ENCODE results near the gene USP9X.
"Not testable (repeated sequence)": the region's sequence is repeated elsewhere in the genome, so short reads cannot be mapped to it uniquely, and the experiment has no call there.

The USP9X gene

GRCh38 chrX:41084893-41085511 lies at the start of gene USP9X:
TSS of gene USP9X (plus strand) at chrX:41085445. CDS start at chrX:41123629, 38,184 bp downstream.
- DNase-seq, result peak; percentile 82

- no peak for DNase-seq
Observed at GRCh38 chrX:41035582-41035981, 49.7 kb upstream of the USP9X start.

GRCh38 chrX:41036668-41037326 lies 48.4 kb upstream of the USP9X start:
- DNase-seq, result no peak

GRCh38 chrX:41043196-41043595 lies 42.0 kb upstream of the USP9X start:
- no peak for DNase-seq

GRCh38 chrX:41043674-41044345 lies 41.4 kb upstream of the USP9X start:
- peak; percentile 56 for DNase-seq

GRCh38 chrX:41045960-41046567 lies 39.2 kb upstream of the USP9X start:
- no peak for DNase-seq

- DNase-seq, result no peak
Observed at GRCh38 chrX:41047878-41048534, 37.2 kb upstream of the USP9X start.

GRCh38 chrX:41050359-41050758 lies 34.9 kb upstream of the USP9X start:
- no peak for DNase-seq

GRCh38 chrX:41051288-41051687 lies 34.0 kb upstream of the USP9X start:
- no peak for DNase-seq

- no peak for DNase-seq
Observed at GRCh38 chrX:41055740-41056139, 29.5 kb upstream of the USP9X start.

- DNase-seq, result not testable (repeated sequence)
Observed at GRCh38 chrX:41063276-41063675, 22.0 kb upstream of the USP9X start.

GRCh38 chrX:41064018-41064417 lies 21.2 kb upstream of the USP9X start:
- DNase-seq, result peak; percentile 55

GRCh38 chrX:41066391-41066790 lies 18.9 kb upstream of the USP9X start:
- DNase-seq, result no peak

- DNase-seq, result no peak
Observed at GRCh38 chrX:41066969-41067368, 18.3 kb upstream of the USP9X start.

GRCh38 chrX:41067721-41068120 lies 17.5 kb upstream of the USP9X start:
- DNase-seq, result no peak

GRCh38 chrX:41076742-41077141 lies 8.5 kb upstream of the USP9X start:
- DNase-seq, result no peak

GRCh38 chrX:41081821-41082220 lies 3.4 kb upstream of the USP9X start:
- DNase-seq, result no peak

- no peak for DNase-seq
Observed at GRCh38 chrX:41082783-41083182, 2.5 kb upstream of the USP9X start.

- DNase-seq, result peak; percentile 93
Observed at GRCh38 chrX:41084044-41084892, 977 bp upstream of the USP9X start.

- peak; percentile 41 for DNase-seq
Observed at GRCh38 chrX:41085512-41085877, 250 bp downstream of the USP9X start.

GRCh38 chrX:41085878-41086626 lies 807 bp downstream of the USP9X start:
- peak; percentile 51 for DNase-seq

GRCh38 chrX:41086627-41086932 lies 1.3 kb downstream of the USP9X start:
- DNase-seq, result no peak

All from EL (cell line).